ENCODE measurements around the gene NKX2-1. TPM values are rescaled to one million over a fixed set of nuclear protein-coding genes. Genes with fewer than 3 reads are reported as not detected.

NKX2-1 gene
- total and polyA plus RNA-seq, 2 donors (not counting 3 experiments of a cell fraction or from before 2014, with no cell fraction given) = not detected

DNA sequence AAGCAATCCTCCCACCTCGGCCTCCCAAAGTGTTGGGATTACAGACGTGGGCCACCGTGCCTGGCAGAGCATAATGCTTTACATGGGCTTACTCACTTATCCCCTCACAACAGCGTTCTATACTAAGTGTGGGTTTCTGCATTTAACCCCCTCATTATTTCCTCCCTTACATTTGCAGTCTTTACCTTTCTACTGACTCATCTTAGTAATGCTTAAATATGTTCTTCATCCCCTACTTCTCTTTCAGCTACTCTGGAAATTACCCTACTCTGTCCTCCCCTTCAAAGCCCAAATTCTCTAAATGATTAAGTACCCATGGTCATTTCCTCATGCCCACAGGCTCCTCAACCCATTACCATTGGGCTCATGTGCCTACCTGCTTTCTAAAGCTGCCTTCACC lies 40.7 kb downstream of the NKX2-1 start:
- intact Hi-C loops (cut with micrococcal nuclease) = no loop called here
- TF ChIP-seq JUN (IDR thresholded peaks at IDR 0.05; ENCODE audit: borderline replicate concordance, insufficient read depth, insufficient read length, low read depth) (no peak), EZH2 (IDR thresholded peaks at IDR 0.05; ENCODE audit: borderline replicate concordance, low read depth, low read length, severe bottlenecking) (no peak), POLR2A (IDR thresholded peaks at IDR 0.05; ENCODE audit: low read depth, low read length) (no peak), MYC (IDR thresholded peaks at IDR 0.05; ENCODE audit: low read depth, low read length) (no peak)
- TF ChIP-seq, protein P1, sequence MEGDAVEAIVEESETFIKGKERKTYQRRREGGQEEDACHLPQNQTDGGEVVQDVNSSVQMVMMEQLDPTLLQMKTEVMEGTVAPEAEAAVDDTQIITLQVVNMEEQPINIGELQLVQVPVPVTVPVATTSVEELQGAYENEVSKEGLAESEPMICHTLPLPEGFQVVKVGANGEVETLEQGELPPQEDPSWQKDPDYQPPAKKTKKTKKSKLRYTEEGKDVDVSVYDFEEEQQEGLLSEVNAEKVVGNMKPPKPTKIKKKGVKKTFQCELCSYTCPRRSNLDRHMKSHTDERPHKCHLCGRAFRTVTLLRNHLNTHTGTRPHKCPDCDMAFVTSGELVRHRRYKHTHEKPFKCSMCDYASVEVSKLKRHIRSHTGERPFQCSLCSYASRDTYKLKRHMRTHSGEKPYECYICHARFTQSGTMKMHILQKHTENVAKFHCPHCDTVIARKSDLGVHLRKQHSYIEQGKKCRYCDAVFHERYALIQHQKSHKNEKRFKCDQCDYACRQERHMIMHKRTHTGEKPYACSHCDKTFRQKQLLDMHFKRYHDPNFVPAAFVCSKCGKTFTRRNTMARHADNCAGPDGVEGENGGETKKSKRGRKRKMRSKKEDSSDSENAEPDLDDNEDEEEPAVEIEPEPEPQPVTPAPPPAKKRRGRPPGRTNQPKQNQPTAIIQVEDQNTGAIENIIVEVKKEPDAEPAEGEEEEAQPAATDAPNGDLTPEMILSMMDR (IDR thresholded peaks at IDR 0.05; ENCODE audit: extremely low read depth in 1 of 2, insufficient read depth in 1 of 2, low read depth in 1 of 2, low read length in 2 of 2) = no peak
- TF ChIP-seq, protein P2, sequence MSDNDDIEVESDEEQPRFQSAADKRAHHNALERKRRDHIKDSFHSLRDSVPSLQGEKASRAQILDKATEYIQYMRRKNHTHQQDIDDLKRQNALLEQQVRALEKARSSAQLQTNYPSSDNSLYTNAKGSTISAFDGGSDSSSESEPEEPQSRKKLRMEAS (IDR thresholded peaks at IDR 0.05; ENCODE audit: insufficient read depth, insufficient read length) = no peak
- no peaks in the 10 kb centered on the region for H3K9me3 ChIP-seq (replicated peaks; ENCODE audit: control insufficient read depth, insufficient read depth, low read length)
- H2AFZ ChIP-seq (ENCODE audit: low read depth, low read length) = no peak overlapping the region
- H3K27ac ChIP-seq (ENCODE audit: insufficient read depth, low read depth, low read length) = no peak overlapping the region
- H3K36me3 ChIP-seq (ENCODE audit: control insufficient read depth in 2 of 2, extremely low read depth in 1 of 2, insufficient read depth in 2 of 2, low read length in 2 of 2) = no peaks in the 10 kb centered on the region
- dilution Hi-C loops (cut with MboI; ENCODE audit: extremely low pct_ligation_motif_present, low sequenced_read_pairs) = no loop called here
- no peaks in the 10 kb centered on the region for H3K9me1 ChIP-seq (replicated peaks; ENCODE audit: control insufficient read depth, extremely low read depth, insufficient read depth, low read length)
- no peak overlapping the region for H3K9ac ChIP-seq (replicated peaks; ENCODE audit: extremely low read depth, insufficient read depth, low read length)
- no peaks in the 10 kb centered on the region for H3K27me3 ChIP-seq (ENCODE audit: control insufficient read depth in 2 of 2, insufficient read depth in 2 of 2, low read length in 2 of 2)
- no peak overlapping the region for H3K4me3 ChIP-seq (replicated peaks in 1 of 3; ENCODE audit: insufficient read depth in 1 of 3, low read depth in 1 of 3, low read length in 3 of 3)
- no peak for DNase-seq (ENCODE audit: low read depth, low spot score)
- no TSS peak for BruUV-seq (replicated peaks)
- no peaks in the 10 kb centered on the region for H3K79me2 ChIP-seq (ENCODE audit: control insufficient read depth, insufficient read depth, low read length)
- ChIA-PET CTCF (interaction anchor here (1.1 kb wide), 1 partner anchor 239 kb away, joined by 3 read pairs; no protein-coding TSS in a partner anchor), POLR2A (no interaction called here)
- no peaks in the 10 kb centered on the region for H3K4me1 ChIP-seq (ENCODE audit: control insufficient read depth, extremely low read depth, insufficient read depth, low read length)
- no peak overlapping the region for H3K4me2 ChIP-seq (ENCODE audit: insufficient read depth, low read length)
- H4K20me1 ChIP-seq (replicated peaks; ENCODE audit: control insufficient read depth, extremely low read depth, insufficient read depth, low read length) = no peaks in the 10 kb centered on the region
- no peak for FAIRE-seq

DNA sequence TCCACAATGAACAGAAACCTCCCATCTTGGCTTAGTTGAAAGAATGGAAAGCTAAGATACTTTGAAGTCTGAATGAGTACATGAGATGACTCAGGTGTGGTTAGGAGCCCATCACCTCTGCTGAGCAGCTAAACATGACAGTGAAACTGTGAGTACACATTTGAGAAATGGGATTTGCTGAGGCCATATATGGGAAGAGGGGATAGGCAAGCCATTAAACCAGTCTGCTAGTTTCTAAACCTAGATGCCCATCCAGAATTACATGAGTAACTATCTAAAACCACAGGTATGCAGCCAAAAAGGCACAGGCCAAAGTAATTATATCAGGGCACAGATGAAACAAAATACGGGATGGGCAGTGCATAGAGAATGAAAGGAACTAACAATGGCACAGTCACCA lies 41.2 kb downstream of the NKX2-1 start:
- H2AFZ ChIP-seq (ENCODE audit: low read depth, low read length) = no peak overlapping the region
- H3K4me2 ChIP-seq (ENCODE audit: insufficient read depth, low read length) = no peak overlapping the region
- no TSS peak for BruUV-seq (replicated peaks)
- H3K27me3 ChIP-seq (ENCODE audit: control insufficient read depth in 2 of 2, insufficient read depth in 2 of 2, low read length in 2 of 2) = no peaks in the 10 kb centered on the region
- no peak overlapping the region for H3K27ac ChIP-seq (ENCODE audit: insufficient read depth, low read depth, low read length)
- H3K9ac ChIP-seq (replicated peaks; ENCODE audit: extremely low read depth, insufficient read depth, low read length) = no peak overlapping the region
- FAIRE-seq (no peak), DNase-seq (ENCODE audit: low read depth, low spot score) (no peak)
- no peaks in the 10 kb centered on the region for H3K36me3 ChIP-seq (ENCODE audit: control insufficient read depth in 2 of 2, extremely low read depth in 1 of 2, insufficient read depth in 2 of 2, low read length in 2 of 2)
- intact Hi-C loops (cut with micrococcal nuclease) = no loop called here
- H3K9me1 ChIP-seq (replicated peaks; ENCODE audit: control insufficient read depth, extremely low read depth, insufficient read depth, low read length) = no peaks in the 10 kb centered on the region
- ChIA-PET CTCF (interaction anchor here (0.7 kb wide), 1 partner anchor 47 kb away, joined by 3 read pairs; no protein-coding TSS in a partner anchor), POLR2A (no interaction called here)
- TF ChIP-seq, protein P1 (IDR thresholded peaks at IDR 0.05; ENCODE audit: extremely low read depth in 1 of 2, insufficient read depth in 1 of 2, low read depth in 1 of 2, low read length in 2 of 2) = no peak
- TF ChIP-seq JUN (IDR thresholded peaks at IDR 0.05; ENCODE audit: borderline replicate concordance, insufficient read depth, insufficient read length, low read depth) (no peak), FOS (IDR thresholded peaks at IDR 0.05; ENCODE audit: borderline replicate concordance, insufficient read depth, low read length) (no peak), POLR2A (IDR thresholded peaks at IDR 0.05; ENCODE audit: low read depth, low read length) (no peak), EZH2 (IDR thresholded peaks at IDR 0.05; ENCODE audit: borderline replicate concordance, low read depth, low read length, severe bottlenecking) (no peak), MYC (IDR thresholded peaks at IDR 0.05; ENCODE audit: low read depth, low read length) (no peak), GATA2 (IDR thresholded peaks at IDR 0.05; ENCODE audit: insufficient read depth, insufficient read length, low read depth, low read length) (no peak), POLR2AphosphoS5 (IDR thresholded peaks at IDR 0.05; ENCODE audit: insufficient read depth, low read depth, low read length) (no peak)
- TF ChIP-seq, protein P2 (IDR thresholded peaks at IDR 0.05; ENCODE audit: insufficient read depth, insufficient read length) = no peak
- no peaks in the 10 kb centered on the region for H4K20me1 ChIP-seq (replicated peaks; ENCODE audit: control insufficient read depth, extremely low read depth, insufficient read depth, low read length)
- dilution Hi-C loops (cut with MboI; ENCODE audit: extremely low pct_ligation_motif_present, low sequenced_read_pairs) = no loop called here
- H3K4me1 ChIP-seq (ENCODE audit: control insufficient read depth, extremely low read depth, insufficient read depth, low read length) = no peaks in the 10 kb centered on the region
- H3K4me3 ChIP-seq (replicated peaks in 1 of 3; ENCODE audit: insufficient read depth in 1 of 3, low read depth in 1 of 3, low read length in 3 of 3) = no peak overlapping the region
- no peaks in the 10 kb centered on the region for H3K79me2 ChIP-seq (ENCODE audit: control insufficient read depth, insufficient read depth, low read length)
- H3K9me3 ChIP-seq (replicated peaks; ENCODE audit: control insufficient read depth, insufficient read depth, low read length) = no peaks in the 10 kb centered on the region
